ENCODE results near the gene RNF19B. TPM values are rescaled to one million over a fixed set of nuclear protein-coding genes. Genes with fewer than 3 reads are reported as not detected.

RNF19B gene
- total and polyA plus RNA-seq, 10 of the 15 experiments (the other 5 are each of a cell fraction or from before 2014, with no cell fraction given): 2.8 to 32.6 (median 16.6) TPM

DNA sequence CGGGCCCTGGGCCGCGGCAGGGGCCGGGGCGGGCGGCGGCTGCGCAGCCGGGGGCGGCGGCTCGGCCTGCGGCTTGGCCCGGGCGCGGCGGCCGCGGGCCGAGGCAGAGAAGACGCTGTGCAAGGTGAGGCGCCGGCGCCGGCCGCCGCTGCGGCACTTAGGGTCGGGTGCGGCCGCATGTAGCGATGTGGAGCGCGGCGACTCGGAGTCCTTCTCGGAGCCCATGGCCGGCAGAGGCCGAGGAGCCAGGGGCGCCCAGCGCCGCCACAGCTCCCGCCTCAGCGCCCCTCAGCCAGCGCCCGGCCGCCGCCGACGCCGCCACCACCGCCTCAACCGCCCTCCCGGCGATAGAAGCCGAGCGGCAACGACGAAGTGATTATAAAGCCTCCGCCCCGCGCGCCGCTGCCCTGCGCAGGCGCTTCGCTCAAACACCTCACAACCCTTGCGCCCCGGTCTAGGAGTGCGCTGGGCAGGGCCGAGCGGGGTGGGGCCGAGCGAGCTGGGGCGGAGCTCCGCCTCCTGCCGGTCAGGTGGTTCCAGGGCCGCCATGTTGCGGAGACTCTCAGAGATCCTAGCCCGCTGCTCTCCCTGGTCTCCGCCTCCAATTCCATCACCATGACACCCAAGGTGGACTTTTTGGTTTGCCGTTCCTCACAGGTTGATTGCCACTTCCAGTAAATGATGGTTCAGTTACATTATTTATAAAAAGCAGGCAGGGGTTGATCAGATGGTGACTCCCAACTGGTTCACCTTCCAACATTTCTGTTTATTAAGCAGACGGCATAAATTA is at the start of gene RNF19B (continued):
- TF ChIP-seq CEBPB (IDR thresholded peaks at IDR 0.05; ENCODE audit: borderline replicate concordance in 1 of 2, low read depth in 2 of 2, low read length in 2 of 2) (no peak), CREB1 (IDR thresholded peaks at IDR 0.05; ENCODE audit: low read depth) (0 out of 2 replicates have a peak, but pooled peaks have one; percentile 23), LARP7 (IDR thresholded peaks at IDR 0.05) (peak; percentile 78), MYC (IDR thresholded peaks at IDR 0.05; ENCODE audit: insufficient read depth, insufficient read length, insufficient replicate concordance, low read length, severe bottlenecking) (no peak), RAD51 (IDR thresholded peaks at IDR 0.05) (peak; percentile 81), SPI1 (IDR thresholded peaks at IDR 0.05; ENCODE audit: borderline replicate concordance, insufficient read depth, low read depth, low read length) (no peak), ZSCAN29 (IDR thresholded peaks at IDR 0.05) (no peak), PML (IDR thresholded peaks at IDR 0.05; ENCODE audit: low read length) (peak; percentile 92; the same call in 1 of the 2 replicates), POLR2A (IDR thresholded peaks at IDR 0.05; ENCODE audit: low read depth, low read length) (peak; percentile 95), TCF7 (IDR thresholded peaks at IDR 0.05; ENCODE audit: borderline replicate concordance) (no peak), STAT1 (conservative IDR thresholded peaks at IDR 0.05) (0 out of 2 replicates have a peak, but pooled peaks have one; percentile 56), MXI1 (IDR thresholded peaks at IDR 0.05; ENCODE audit: low read depth, low read length) (peak; percentile 56; the same call in 1 of the 2 replicates), MEF2A (IDR thresholded peaks at IDR 0.05; ENCODE audit: insufficient read depth, low read depth, low read length) (no peak), IKZF2 (IDR thresholded peaks at IDR 0.05) (no peak), ETV6 (conservative IDR thresholded peaks at IDR 0.05 in 1 of 2, IDR thresholded peaks at IDR 0.05 in 1 of 2; ENCODE audit: borderline replicate concordance in 1 of 2, low read depth in 1 of 2) (no peak), MTA2 (IDR thresholded peaks at IDR 0.05; ENCODE audit: low read depth) (no peak)
- TF ChIP-seq, protein P1, sequence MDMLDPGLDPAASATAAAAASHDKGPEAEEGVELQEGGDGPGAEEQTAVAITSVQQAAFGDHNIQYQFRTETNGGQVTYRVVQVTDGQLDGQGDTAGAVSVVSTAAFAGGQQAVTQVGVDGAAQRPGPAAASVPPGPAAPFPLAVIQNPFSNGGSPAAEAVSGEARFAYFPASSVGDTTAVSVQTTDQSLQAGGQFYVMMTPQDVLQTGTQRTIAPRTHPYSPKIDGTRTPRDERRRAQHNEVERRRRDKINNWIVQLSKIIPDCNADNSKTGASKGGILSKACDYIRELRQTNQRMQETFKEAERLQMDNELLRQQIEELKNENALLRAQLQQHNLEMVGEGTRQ (IDR thresholded peaks at IDR 0.05; ENCODE audit: borderline replicate concordance, low read depth, low read length): peak; percentile 56
- TF ChIP-seq, protein P2, sequence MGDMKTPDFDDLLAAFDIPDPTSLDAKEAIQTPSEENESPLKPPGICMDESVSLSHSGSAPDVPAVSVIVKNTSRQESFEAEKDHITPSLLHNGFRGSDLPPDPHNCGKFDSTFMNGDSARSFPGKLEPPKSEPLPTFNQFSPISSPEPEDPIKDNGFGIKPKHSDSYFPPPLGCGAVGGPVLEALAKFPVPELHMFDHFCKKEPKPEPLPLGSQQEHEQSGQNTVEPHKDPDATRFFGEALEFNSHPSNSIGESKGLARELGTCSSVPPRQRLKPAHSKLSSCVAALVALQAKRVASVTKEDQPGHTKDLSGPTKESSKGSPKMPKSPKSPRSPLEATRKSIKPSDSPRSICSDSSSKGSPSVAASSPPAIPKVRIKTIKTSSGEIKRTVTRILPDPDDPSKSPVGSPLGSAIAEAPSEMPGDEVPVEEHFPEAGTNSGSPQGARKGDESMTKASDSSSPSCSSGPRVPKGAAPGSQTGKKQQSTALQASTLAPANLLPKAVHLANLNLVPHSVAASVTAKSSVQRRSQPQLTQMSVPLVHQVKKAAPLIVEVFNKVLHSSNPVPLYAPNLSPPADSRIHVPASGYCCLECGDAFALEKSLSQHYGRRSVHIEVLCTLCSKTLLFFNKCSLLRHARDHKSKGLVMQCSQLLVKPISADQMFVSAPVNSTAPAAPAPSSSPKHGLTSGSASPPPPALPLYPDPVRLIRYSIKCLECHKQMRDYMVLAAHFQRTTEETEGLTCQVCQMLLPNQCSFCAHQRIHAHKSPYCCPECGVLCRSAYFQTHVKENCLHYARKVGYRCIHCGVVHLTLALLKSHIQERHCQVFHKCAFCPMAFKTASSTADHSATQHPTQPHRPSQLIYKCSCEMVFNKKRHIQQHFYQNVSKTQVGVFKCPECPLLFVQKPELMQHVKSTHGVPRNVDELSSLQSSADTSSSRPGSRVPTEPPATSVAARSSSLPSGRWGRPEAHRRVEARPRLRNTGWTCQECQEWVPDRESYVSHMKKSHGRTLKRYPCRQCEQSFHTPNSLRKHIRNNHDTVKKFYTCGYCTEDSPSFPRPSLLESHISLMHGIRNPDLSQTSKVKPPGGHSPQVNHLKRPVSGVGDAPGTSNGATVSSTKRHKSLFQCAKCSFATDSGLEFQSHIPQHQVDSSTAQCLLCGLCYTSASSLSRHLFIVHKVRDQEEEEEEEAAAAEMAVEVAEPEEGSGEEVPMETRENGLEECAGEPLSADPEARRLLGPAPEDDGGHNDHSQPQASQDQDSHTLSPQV (IDR thresholded peaks at IDR 0.05): peak; percentile 44; the same call in 1 of the 2 replicates
- TF ChIP-seq, protein P3, sequence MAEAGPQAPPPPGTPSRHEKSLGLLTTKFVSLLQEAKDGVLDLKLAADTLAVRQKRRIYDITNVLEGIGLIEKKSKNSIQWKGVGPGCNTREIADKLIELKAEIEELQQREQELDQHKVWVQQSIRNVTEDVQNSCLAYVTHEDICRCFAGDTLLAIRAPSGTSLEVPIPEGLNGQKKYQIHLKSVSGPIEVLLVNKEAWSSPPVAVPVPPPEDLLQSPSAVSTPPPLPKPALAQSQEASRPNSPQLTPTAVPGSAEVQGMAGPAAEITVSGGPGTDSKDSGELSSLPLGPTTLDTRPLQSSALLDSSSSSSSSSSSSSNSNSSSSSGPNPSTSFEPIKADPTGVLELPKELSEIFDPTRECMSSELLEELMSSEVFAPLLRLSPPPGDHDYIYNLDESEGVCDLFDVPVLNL (IDR thresholded peaks at IDR 0.05; ENCODE audit: low read depth, low read length): no peak
- TF ChIP-seq, protein P4, sequence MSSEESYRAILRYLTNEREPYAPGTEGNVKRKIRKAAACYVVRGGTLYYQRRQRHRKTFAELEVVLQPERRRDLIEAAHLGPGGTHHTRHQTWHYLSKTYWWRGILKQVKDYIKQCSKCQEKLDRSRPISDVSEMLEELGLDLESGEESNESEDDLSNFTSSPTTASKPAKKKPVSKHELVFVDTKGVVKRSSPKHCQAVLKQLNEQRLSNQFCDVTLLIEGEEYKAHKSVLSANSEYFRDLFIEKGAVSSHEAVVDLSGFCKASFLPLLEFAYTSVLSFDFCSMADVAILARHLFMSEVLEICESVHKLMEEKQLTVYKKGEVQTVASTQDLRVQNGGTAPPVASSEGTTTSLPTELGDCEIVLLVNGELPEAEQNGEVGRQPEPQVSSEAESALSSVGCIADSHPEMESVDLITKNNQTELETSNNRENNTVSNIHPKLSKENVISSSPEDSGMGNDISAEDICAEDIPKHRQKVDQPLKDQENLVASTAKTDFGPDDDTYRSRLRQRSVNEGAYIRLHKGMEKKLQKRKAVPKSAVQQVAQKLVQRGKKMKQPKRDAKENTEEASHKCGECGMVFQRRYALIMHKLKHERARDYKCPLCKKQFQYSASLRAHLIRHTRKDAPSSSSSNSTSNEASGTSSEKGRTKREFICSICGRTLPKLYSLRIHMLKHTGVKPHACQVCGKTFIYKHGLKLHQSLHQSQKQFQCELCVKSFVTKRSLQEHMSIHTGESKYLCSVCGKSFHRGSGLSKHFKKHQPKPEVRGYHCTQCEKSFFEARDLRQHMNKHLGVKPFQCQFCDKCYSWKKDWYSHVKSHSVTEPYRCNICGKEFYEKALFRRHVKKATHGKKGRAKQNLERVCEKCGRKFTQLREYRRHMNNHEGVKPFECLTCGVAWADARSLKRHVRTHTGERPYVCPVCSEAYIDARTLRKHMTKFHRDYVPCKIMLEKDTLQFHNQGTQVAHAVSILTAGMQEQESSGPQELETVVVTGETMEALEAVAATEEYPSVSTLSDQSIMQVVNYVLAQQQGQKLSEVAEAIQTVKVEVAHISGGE (CRISPR knock-in tag; IDR thresholded peaks at IDR 0.05): no peak
